GM12875 (cell line): ENCODE results near the gene RUVBL2.

Experiments
- H3K4me3 ChIP-seq: one replicate; pipeline ENCODE4 v1.5.1; 2011; ENCODE audit warnings: low read depth, low read length, control low read depth
- CTCF ChIP-seq: IDR thresholded peaks from 2 replicates; pipeline ENCODE4 v1.5.1; 2011; ENCODE audit warnings: low read depth, mild to moderate bottlenecking, control low read depth, inconsistent platforms, low read length, moderate library complexity, borderline replicate concordance; ENCODE audit not compliant: insufficient read depth

RUVBL2 gene

GRCh38 chr19:48989701-48990291, 3.9 kb upstream of the RUVBL2 start:
- no peak for TF ChIP-seq CTCF
- H3K4me3 ChIP-seq, result no peak overlapping the region

GRCh38 chr19:48990400-48990799, 3.3 kb upstream of the RUVBL2 start:
- no peak for TF ChIP-seq CTCF
- H3K4me3 ChIP-seq, result no peak overlapping the region

GRCh38 chr19:48991011-48991609, 2.6 kb upstream of the RUVBL2 start:
- no peak for TF ChIP-seq CTCF
- no peak overlapping the region for H3K4me3 ChIP-seq

GRCh38 chr19:48991873-48992580, 1.7 kb upstream of the RUVBL2 start:
- no peak for TF ChIP-seq CTCF
- H3K4me3 ChIP-seq, result peak overlapping the region; percentile 75

- peak overlapping the region; percentile 75 for H3K4me3 ChIP-seq
- no peak for TF ChIP-seq CTCF
Measured at GRCh38 chr19:48992581-48993174, 1.0 kb upstream of the RUVBL2 start.

- TF ChIP-seq CTCF, result no peak
- H3K4me3 ChIP-seq, result peak overlapping the region; percentile 83
Measured at GRCh38 chr19:48994035-48994386, 324 bp downstream of the RUVBL2 start.
